MM.1S (cell line): ENCODE measurements around the gene BORCS6.

Experiments used
- CTCF ChIP-seq: fragments of 300-600 bp; sonication (generic); IDR thresholded peaks from 2 replicates; pipeline ENCODE4 v1.5.1; 2016; ENCODE audit warnings: antibody characterized with exemption, low read length, mixed read lengths
- EZH2phosphoT487 ChIP-seq: fragments of 300-600 bp; sonication (generic); IDR thresholded peaks from 2 replicates; pipeline ENCODE4 v1.6.1; 2018; ENCODE audit warnings: antibody characterized with exemption, low read length

DNA sequence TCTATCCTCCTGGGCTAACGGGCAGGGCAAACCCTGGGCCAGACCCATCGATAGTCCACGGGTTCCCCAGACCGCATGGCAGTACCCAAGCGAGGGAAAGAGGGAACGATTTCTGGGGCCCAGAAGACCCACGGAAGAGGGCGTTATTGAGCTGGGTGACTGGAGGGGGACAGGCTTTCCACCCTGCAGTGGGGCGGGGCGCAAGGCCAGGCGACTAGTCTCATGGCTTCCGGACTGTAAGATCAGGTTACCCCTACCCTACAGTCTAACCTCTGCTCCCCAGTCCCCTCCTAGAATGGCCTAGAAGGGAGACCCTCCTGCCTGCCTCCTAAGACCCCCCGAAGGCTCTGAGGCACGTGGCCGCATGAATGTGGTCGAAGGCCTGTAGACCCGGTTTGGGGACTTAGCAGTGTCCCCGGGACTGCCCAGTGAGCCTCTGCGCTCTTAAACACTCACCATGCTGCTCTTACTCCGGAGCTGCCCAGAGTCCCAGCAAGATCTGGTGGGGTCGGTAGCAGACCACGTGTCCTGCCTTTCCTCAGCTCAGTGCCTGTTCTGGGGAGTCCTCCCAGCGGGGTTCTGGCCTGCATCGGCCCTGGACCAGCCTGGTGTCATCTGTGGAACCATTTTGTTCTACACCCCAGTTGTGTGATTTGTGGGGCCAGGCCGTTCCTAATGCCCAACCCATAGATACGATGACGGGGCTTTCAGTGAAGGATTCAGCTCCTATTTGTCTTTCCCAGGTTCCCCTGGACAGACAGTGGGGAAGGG, 33.6 kb upstream of the BORCS6 start:
- TF ChIP-seq CTCF (peak; percentile 17; the same call in 1 of the 2 replicates), EZH2phosphoT487 (no peak)
